ENCODE data around the gene GTF2IRD1.

Gene GTF2IRD1

DNA sequence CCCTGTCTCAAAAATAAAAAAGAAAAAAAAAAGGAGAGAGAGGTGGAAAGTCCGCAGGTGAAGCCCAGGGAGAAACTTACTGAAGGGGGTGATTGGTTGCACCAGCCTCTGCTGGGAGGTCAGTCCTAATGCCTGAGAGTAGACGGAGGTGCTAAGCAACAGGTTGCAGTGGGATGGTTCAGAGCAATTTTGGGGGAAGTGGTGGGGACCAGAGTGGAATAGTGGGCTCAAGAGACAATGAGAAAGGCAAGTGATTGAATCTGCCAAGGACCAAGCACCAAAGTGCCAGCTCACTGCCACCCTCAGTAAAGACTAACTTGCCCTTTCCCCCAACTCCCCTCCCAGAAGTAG is 113.6 kb downstream of the GTF2IRD1 start:
- DNase-seq (ENCODE audit: low read depth): no peak

DNA sequence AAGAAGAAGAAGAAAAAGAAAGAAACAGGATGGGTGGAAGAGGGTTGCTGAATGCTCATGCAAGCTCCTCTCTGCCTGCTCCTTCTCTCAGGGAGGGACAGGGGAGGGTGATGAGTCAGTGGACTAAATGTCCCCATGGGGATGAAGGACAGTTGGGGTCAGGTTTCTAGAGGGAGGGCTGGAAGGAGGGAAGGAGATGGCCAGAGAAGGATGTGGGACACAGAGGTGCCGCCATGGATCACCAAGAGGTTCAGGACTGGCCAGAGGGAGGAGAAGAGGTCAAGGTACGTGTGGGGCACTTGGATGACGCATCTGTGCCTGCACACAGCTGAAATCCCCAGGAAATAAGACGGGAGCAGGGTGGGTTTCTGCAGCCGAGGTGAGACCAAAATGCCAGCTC is 115.0 kb downstream of the GTF2IRD1 start:
- no peak for DNase-seq (ENCODE audit: low read depth)

DNA sequence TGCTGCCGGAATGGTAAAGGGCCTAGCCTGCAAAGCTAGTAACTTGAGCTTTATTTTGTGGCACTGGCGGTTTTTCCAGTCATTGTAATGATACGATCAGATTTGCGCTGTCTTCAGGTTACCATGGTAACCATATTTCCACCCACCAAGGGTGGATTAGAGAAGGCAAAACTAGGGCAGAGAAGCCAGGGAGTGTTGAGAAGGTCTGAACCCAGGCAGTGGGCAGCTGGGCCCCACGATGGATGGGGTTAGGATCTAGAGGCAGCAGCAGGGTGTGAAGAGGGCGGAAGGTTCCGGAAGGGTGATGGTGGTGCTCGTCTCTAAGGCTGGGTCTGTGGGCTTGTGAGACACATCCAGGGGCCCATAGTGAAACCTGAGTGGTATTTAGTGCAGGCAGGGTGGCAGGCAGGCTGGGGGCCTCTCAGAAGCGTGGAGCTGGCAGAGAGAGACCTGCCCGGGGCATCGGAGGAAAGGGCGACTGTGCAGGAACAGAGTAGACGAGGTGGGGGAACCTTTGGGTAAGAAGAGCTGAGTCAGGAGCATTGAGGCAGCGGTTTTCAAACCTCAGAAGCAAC is 115.9 kb downstream of the GTF2IRD1 start:
- DNase-seq (ENCODE audit: low read depth): no peak

DNA sequence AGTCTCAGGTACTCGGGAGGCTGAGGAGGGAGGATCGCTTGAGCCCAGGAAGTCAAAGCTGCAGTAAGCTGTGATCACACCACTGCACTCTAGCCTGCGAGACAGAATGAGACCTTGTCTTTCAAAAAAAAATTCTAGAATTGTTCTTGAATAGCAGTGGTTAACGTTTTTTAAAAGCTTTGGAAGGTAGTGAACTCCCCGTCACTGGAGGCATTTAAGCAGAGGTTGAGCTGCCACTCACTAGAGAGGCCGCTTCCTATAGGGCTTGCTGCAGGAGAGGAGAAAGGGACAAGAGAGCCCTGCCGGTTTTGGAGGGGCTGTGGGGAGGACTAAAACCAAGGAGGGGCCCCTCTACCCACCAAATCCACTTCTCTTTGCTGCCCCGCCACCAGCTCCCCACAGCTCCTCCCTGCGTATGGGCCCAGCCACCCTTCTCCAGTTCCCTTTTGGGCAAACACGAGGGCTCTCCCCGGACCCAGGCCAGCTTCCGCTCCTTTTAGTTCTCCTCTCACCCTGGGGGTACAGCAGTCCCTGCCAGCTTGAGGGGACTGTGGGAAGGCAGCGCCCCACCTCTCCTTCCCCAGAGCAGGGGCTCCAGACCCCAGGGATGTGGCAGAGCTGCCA is 116.9 kb downstream of the GTF2IRD1 start:
- DNase-seq (ENCODE audit: low read depth): no peak

DNA sequence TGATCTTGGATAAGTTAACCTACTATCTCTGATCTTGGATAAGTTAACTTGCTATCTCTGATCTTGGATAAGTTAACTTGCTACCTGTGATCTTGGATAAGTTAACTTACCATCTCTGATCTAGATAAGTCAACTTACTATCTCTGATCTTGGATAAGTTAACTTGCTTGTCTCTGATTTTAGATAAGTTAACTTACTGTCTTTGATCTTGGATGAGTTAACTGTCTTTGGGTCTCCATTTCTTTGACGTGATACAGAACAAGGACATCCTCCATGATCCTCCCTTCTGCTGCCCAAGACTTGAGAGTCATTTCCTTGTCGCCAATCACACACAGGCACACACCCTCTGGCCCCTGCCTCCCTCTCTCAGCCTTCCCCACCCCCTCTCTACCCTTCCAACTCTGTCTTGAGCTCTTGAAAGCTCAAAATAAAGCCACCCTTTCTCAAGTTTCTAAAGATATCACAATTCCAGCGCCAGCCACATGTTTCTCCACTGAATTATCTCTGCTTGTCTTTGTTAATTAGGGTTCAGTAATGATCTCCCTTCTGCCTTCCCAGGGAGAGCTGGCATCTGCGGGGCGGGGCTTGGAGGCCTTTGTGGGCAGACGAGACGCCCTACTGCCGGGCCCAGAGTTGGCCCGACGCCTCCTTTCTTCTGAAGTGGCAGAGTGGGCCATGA is 118.7 kb downstream of the GTF2IRD1 start:
- no peak for DNase-seq (ENCODE audit: low read depth)

DNA sequence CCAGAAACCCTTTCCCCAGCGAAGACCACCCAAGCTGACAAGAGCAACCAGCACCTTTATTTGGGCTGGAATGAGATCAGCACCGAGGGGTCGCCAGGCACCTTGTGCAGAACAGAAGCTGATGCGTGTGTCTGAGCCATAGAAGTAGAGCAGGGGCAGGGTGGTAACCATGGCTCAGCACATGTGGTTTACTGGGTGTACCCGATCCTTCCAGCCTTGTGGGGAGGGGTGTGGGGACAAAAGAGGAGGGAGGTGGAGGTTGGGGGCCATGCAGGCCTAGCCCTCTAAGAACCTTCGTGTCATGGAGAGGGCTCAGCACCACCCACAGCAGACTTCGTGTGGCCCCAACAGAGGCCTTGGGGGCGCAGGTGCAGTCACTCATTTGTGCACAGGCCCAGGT is 119.8 kb downstream of the GTF2IRD1 start:
- DNase-seq (ENCODE audit: low read depth): no peak

DNA sequence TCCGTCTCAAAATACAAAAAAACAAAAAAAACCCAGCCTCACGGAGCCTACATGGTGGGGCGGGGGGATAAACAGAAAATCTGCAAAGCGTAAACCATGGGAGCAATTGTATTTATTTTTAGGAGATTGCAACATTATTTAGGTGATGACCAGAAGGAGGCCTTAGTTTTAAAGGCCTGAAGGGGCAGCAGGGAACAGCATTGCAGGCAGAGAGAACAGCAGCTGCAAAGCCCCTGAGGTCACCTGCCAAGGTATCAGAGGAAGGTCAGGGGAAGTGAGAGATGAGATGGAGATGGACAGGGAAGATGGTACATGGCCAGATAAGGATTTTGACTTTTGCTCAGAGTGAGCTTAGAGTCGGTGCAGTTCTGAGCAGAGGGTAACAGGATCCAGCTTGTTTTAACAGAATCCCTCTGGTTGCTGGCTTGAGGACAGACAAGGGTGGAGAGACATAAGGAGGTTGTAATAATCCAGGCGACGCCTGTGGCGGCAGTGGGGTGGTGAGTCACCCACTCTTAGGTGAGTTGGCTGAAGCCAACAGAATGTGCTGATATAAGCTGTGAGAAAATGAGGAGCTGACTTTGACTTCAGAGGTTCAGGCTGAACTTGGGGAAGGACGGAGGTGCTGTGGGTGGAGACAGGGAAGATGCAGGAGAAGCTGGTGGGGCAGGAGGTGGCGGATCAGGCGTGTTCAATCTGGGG is 121.5 kb downstream of the GTF2IRD1 start:
- peak; percentile 83 for DNase-seq (ENCODE audit: low read depth)

DNA sequence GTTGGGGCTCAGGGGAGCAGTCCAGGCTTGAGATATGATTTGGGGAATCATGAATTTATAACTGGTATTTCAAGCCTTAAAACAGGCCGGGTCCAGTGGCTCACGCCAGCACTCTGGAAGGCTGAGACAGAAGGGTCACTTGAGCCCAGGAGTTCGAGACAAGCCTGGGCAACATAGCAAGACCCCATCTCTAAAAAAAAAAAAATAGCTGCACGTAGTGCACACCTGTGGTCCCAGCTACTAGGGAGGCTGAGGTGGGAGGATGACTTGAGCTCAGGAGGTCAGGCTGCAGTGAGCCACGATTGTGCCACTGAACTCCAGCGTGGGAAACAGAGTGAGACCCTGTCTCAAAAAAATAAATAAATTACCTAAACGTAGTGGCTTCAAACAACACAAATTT is 122.1 kb downstream of the GTF2IRD1 start:
- DNase-seq (ENCODE audit: low read depth): no peak

DNA sequence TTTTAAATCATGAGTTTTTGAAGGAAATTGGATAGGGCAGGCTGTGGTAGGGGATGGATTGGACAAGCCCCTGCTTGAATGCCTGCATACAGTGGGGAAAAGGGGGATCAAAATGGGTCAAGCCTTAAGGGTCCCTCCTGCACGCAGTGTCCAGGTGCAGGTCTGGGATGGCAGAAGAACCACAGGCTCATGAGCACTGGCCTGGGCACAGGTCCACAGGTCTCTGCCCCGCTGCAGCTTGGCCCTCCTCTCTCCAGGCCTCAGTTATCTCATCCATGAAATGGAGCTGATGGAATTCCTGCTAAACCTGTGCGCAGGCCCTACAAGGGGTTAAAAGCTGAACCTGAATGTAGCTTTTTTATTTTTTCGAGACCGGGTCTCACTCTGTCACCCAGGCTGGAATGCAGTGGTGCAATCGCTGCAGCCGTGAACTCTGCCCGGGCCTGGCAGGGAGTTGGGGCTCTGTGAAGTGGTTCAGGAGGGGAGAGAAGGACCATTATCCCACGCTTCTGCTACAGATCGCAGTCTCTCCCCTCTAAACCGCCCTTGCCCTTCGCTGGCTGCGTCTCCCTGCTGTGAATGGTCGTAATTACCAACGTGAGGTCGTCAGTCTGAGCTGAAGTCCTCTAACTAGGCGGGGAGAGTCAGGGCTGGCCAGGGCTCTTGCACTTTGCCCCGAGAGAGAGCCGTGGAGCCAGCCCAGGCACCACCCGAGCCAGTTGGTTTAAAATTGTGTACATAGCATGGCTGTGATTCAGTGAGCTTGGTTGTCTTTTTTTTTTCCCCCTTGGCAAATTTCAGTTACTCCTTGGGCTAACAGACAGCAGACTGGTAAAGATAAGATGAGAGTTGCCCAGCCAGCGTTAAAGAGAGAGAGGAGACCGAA is 126.3 kb downstream of the GTF2IRD1 start:
- DNase-seq (ENCODE audit: low read depth): peak; percentile 29

DNA sequence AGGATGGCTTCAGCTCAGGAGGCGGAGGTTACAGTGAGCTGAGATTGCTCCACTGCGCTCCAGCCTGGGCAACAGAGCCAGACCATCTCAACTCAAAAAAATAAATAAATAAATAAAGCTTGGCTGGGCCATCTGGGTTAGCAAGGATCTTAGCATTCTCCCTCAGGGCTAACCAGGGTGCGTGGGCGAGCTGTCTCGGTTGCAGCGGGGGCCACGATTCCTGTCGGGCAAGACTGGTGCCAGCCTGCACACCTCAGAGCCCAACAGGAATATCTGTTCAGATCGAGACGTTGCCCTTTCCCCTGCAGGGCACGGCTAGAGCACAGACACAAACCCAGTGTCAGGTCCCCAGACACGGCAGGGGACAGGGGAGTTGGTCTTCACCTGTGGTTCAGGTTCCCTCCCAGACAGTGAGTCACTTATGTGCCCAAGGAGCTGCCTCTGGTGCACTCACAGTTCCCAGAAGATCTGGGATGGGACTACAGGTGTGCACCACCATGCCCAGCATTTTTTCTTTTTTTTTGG is 128.3 kb downstream of the GTF2IRD1 start:
- no peak for DNase-seq (ENCODE audit: low read depth)

DNA sequence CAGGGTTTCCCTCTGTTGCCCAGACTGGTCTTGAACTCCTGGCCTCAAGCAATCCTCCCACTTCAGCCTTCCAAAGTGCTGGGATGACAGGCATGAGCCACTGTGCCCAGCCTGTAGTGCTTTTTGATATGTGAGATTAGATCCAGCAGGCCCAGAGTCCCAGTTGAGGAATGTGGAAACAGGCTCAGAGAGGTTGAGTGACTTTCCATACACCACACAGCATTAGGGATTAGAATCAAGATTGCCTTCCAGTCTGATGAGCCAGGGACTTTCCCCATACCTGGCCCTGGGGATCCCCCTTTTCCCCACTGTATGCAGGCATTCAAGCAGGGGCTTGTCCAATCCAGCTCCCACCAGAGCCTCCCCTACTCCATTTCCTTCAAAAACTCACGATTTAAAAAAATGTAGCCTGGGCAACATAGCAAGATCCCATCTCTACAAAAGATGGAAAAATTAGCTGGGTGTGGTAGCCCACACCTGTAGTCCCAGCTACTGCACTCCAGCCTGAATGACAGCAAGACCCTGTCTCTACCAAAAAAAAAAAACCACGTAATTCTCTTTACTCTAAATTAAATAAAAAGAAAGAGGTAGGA is 128.8 kb downstream of the GTF2IRD1 start:
- DNase-seq (ENCODE audit: low read depth): no peak

DNA sequence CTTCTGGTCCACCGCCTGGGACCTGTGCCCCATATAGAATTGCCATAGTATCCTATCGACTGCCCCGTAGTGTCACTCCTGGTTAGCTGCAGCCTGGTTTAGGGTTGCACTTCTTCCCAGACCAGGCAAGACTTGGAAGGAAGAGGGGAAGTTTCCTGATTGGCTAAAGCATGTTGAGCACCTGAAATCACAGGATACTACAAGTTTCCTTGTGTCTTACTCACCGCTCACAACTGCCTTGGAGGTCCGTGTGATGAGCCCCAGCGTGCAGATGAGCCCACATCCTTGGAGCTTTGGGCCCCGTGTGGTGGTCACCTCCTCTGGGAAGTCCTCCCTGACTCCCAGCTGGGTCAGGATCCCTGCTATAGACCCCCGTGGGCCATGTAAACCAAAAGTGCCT is 129.9 kb downstream of the GTF2IRD1 start:
- no peak for DNase-seq (ENCODE audit: low read depth)

DNA sequence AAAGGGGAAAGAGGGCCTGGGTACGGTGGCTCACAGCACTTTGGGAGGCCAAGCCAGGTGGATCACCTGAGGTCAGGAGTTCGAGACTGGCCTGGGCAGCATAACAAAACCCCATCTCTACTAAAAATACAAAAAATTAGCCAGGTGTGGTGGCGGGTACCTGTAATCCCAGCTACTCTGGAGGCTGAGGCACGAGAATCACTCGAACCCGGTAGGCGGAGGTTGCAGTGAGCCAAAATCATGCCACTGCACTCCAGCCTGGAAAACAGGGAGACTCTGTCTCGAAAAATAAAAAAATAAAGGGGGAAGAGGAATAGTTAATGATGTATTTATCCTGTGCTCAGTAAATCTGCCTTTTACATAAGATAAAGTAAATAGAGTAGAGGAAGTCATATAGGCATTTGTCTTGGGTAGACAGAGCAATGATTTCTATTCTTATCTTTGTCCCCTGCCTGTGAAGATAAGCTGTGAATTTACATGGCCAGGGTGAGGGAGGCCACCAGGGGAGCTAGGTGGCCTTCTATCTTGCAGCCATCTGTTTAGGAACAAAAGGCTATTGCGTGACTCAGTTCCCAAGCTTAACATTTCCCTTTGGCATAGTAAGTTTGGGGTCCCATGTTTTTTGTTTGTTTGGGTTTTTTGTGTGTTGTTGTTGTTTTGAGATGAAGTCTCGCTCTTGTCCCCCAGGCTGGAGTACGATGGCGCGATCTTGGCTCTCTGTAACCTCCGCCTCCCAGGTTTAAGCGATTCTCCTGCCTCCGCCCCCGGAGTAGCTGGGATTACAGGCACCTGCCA is 130.7 kb downstream of the GTF2IRD1 start:
- no peak for DNase-seq (ENCODE audit: low read depth)

DNA sequence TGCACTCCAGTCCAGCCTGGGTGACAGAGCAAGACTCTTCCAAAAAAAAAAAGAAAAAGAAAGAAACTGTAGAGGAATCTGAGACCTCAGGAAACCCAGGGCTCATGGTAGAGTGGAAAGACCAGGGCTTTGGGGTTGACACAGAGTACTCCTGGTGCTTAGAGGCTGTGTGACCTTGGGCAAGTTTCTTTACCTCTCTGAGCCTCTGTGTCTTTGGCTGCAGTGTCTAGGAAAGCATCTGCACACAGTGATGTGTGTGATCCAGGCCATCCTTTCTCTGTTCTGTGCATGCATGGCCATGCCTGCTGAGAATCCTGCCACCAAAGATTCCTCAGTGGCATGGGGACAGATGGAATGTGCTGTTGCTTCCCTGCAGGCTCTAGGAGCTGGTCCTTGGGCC is 132.1 kb downstream of the GTF2IRD1 start:
- no peak for DNase-seq (ENCODE audit: low read depth)

DNA sequence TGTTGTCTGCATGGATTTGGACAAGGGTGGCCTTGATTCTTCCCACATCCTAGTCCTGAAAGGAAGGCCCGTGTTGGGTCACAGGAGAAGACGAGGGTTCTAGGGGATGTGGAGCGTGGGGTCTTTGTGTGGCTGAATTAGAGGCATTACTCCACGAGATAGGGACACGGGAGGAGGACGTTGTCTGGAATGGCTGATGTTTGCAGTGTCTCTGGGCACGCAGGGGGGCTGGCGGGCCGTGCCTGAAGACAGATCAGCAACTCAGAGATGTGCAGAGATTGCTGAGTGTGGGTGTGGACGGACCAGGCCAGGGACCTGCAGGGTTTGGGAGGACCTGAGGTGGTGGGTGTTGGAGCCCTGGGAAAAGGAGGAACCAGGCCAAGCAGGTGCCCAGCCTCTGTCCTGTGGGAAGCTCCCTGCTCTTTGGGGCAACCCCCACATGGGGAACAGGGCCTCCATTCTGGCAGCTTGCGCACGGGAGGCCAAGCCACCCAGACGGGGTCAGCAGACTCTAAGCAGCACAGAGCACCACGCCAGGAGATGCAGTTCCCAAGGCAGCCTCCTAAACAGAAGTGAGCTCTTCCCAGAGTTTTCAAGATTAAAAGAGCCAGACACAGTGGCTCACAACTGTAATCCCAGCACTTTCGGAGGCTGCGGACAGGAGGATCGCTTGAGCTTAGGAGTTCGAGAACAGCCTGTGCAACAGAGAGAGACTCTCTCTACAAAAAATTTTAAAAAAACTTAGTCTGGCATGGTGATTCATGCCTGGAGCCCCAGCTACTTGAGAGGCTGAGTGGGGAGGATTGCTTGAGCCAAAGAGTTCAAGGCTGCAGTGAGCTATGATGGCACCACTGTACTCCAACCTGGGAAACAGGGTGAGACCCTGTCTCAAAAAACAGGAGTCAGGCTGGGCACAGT is 132.8 kb downstream of the GTF2IRD1 start:
- DNase-seq (ENCODE audit: low read depth): peak; percentile 42

DNA sequence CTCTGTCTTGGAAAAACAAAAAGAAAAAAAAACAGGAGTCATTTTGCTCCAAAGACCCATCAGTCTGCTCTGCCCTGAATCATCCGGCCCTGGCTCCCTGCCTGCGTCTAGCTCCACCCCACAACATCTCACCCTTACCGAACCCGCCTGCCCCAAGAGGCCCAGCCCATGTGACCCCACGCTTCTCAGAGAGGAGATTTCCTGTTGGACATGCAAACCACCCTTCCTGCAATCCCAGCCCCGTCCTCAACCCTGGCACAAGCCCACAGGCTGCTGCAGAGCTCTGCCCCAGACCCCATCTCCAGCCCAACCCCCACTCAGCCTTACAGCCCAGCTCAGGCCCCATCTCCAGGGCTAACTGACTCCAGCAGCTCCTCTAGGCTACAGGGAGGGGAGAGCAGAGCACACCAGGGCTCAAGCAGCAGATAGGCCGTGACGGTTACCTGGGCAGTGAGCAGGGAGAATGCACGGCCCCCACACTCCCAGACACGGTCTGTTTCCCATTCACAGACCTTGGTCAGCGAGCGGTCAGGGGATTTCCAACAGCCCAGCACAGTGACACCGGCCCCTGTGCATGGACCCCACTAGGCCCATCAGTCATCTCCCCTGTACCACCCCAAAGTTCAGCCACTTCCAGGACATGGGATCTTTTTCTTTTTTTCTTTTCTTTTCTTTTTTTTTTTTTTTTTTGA is 133.9 kb downstream of the GTF2IRD1 start:
- peak; percentile 94 for DNase-seq (ENCODE audit: low read depth)

DNA sequence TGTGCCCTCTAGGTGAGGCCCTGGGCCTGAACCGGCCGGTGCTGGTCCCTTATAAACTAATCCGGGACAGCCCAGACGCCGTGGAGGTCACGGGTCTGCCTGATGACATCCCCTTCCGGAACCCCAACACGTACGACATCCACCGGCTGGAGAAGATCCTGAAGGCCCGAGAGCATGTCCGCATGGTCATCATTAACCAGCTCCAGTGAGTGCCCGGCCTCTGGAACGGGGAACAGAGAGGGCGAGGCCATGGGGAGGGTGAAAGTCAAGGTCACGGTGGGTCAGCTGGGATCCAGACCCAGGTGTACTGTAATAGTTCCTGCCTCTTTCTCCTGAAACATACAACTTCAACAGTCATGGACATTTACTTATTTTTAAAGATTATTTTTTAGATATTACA is 137.1 kb downstream of the GTF2IRD1 start:
- DNase-seq (ENCODE audit: low read depth): no peak

DNA sequence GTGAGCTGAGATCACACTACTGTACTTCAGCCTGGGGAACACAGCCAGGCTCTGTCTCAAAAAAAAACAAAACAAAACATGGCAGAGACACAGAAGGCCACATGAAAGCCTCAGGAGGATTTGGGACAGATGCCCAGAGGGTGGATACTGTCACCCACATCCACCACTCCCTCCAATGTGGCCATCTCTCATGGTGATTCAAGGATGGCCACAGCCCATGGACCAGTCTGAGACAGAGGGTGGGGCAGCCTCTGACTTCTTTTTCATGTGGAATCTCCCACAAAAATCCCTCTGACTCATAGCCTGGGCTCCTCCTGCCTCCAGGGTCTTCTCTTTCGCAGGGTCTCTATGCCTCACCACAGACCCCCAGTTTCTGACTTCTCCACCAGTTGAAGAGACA is 144.9 kb downstream of the GTF2IRD1 start:
- DNase-seq (ENCODE audit: low read depth): no peak

DNA sequence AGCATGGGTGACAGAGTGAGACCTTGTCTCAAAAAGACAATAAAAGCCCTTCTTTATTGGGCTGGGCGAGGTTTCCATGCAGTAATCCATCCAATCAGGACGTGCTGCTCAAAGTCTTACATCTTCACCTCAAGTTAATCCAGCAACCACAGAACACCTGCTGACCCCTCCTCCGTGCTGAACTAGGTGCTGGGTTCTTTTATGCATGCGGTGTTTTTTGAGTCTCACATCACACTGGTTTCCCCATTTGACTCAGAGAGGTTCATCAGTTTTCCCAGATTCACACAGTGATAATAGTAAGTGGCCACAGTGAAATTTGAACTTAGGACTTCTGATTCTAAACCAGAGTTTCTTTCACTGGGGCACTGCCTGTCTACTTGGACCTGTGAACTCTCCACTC is 145.5 kb downstream of the GTF2IRD1 start:
- DNase-seq (ENCODE audit: low read depth): no peak
